GM19372 (cell line): Measurements from ENCODE around the gene NPC1.
A peak's percentile ranks its signal among the peaks of the same experiment; 100 is the strongest.
"Not testable (repeated sequence)": the region's sequence is repeated elsewhere in the genome, so short reads cannot be mapped to it uniquely, and the experiment has no call there.

Experiments
- ATAC-seq: cut with Tn5 transposase; IDR thresholded peaks from one replicate; pipeline ENCODE4 v1.9.1; 2021; ENCODE audit warnings: mild to moderate bottlenecking, low read depth, moderate library complexity; ENCODE audit not compliant: unreplicated experiment

NPC1 gene

GRCh38 chr18:23498117-23498516, 88.2 kb downstream of the NPC1 start:
- ATAC-seq = no peak

GRCh38 chr18:23495723-23496440, 90.4 kb downstream of the NPC1 start:
- ATAC-seq = no peak

DNA sequence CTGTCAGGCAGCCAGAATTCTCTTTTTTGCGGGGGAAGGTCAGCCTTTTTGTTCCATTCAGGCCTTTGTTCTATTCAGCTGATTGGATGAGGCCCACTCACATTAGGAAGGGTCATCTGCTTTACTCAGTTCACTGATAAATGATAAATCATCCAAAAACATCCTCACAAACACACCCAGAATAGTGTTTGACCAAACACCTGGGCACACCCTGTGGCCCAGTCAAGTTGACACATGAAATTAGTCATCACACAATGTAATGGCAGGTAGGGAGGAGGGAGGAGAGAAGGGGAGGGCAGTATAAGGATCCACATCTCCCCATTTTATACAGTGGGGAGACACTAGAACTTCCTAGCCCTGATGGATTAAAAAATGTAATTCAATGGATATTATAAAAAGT, 91.3 kb downstream of the NPC1 start:
- no peak for ATAC-seq

DNA sequence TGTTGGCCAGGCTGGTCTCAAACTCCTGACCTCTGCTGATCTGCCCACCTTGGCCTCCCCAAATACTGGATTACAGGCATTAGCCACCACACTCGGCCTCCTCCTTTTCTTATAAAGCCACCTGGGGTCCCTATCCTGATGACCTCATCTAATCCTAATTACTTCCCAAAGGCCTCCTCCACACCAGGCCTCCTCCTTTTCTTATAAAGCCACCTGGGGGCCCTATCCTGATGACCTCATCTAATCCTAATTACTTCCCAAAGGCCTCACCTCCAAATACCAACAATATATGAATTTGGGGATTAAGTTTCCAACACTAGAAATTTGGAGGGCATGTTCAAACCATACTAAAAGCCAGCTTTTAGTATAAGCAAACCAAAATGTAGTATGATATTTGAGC, 92.7 kb downstream of the NPC1 start:
- no peak for ATAC-seq

DNA sequence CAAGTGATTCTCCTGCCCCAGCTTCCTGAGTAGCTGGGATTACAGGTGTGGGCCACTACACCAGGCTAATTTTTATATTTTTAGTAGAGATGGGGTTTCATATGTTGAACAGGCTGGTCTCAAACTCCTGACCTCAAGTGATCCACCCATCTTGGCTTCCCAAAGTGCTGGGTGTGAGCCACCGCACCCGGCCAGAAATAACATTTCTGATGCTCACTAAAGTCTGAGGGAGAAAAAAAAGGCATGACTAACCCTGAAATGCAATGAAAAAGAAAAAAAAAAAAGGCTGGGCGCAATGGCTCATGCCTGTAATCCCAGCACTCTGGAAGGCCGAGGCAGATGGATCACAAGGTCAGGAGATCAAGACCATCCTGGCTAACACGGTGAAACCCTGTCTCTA, 96.7 kb downstream of the NPC1 start:
- not testable (repeated sequence) for ATAC-seq

GRCh38 chr18:23487738-23488570, 98.4 kb downstream of the NPC1 start:
- ATAC-seq = peak; percentile 65

DNA sequence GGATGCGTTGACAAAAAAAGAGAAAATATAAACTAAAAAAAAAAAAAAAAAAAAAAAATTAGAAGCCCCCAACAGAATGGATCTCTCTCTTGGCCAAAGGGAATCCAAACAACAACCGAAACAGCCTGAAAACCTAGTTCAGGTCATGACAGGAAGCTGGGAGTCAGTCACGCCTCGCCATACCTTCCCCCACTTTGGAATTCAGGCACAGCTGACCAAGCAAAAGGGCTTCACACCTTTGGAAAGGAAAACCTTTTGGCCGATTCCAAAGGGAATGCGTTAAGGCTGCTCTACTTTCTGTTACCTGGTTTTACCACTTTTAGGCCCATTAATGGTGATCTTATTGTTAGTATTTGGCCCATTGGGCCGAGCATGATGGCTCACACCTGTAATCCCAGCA, 100.9 kb downstream of the NPC1 start:
- ATAC-seq = no peak

DNA sequence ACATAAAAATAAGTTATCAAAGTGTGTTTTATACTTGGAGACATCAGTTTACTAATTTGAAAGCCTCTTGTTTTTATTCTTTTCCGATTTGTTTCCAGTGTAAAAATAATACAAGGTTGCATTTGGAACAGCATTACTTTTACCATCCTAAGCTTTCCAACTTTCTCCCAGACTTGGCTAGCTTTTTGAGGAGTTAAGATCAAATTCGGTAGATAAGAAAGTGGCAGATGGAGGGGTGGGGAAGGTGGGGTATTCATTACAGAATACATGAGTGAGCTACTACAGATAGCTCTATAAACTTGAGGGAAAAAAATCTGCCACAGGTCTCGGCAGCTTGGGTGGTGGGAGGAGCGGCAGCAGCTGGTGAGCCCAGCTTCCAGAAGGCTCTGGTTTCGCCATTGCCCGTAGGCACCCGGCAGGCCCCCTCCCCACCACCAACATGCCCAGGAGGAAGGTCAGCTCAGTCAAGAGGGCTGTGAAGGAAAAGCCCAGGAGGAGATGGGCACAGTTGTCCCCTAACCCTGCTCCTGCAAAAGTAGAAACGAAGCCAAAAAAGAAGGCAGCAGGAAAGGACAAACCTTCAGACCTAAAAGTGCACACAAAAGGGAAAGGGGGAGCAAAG, 101.6 kb downstream of the NPC1 start:
- ATAC-seq = no peak
